ENCODE results near the gene ALK.

The ALK gene

DNA sequence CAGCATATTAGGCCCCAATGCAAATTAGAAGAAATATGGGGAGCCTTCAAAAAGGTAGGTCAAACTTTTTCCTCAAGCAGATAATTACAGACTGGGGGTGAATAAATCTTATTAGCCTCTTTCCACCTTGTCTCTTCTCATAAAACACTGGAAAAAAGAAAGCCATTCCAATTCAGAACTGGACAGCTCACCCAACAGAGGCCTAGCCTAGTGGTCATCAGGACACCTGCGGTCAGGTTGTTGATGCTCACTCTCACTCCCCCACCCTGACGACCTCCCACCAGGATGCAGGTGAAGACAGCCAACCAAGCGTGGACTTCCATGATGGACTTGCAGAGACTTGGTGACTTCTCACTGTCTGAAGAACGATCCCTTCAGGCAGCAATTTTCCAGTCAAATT lies 207.1 kb downstream of the ALK start:
- Histone ChIP-seq H3K36me3 (ENCODE audit: control insufficient read depth, insufficient read depth, low read length) (no peaks in the 10 kb centered on the region), H3K27me3 (ENCODE audit: control insufficient read depth, insufficient read depth, low read length) (no peaks in the 10 kb centered on the region), H3K4me3 (ENCODE audit: low read depth, low read length) (no peak overlapping the region), H3K27ac (ENCODE audit: low read depth, low read length) (no peak overlapping the region), H3K4me1 (ENCODE audit: control insufficient read depth, insufficient read depth, low read length) (peaks cover 21% of the 10 kb centered on the region), H3K9me3 (ENCODE audit: control insufficient read depth, insufficient read depth, low read length) (no peaks in the 10 kb centered on the region), H3K9ac (ENCODE audit: low read depth, low read length) (no peak overlapping the region)

GRCh38 chr2:29706171-29706720 lies 215.1 kb downstream of the ALK start:
- H3K27ac ChIP-seq (ENCODE audit: low read depth, low read length), result no peak overlapping the region
- H3K4me1 ChIP-seq (ENCODE audit: control insufficient read depth, insufficient read depth, low read length), result no peaks in the 10 kb centered on the region
- H3K9me3 ChIP-seq (ENCODE audit: control insufficient read depth, insufficient read depth, low read length), result no peaks in the 10 kb centered on the region
- H3K9ac ChIP-seq (ENCODE audit: low read depth, low read length), result no peak overlapping the region
- H3K27me3 ChIP-seq (ENCODE audit: control insufficient read depth, insufficient read depth, low read length), result no peaks in the 10 kb centered on the region
- no peak overlapping the region for H3K4me3 ChIP-seq (ENCODE audit: low read depth, low read length)
- no peaks in the 10 kb centered on the region for H3K36me3 ChIP-seq (ENCODE audit: control insufficient read depth, insufficient read depth, low read length)

- H3K4me1 ChIP-seq (ENCODE audit: control insufficient read depth, insufficient read depth, low read length), result no peaks in the 10 kb centered on the region
- H3K9me3 ChIP-seq (ENCODE audit: control insufficient read depth, insufficient read depth, low read length), result no peaks in the 10 kb centered on the region
- H3K27ac ChIP-seq (ENCODE audit: low read depth, low read length), result no peak overlapping the region
- no peak overlapping the region for H3K9ac ChIP-seq (ENCODE audit: low read depth, low read length)
- H3K36me3 ChIP-seq (ENCODE audit: control insufficient read depth, insufficient read depth, low read length), result no peaks in the 10 kb centered on the region
- H3K27me3 ChIP-seq (ENCODE audit: control insufficient read depth, insufficient read depth, low read length), result no peaks in the 10 kb centered on the region
- no peak overlapping the region for H3K4me3 ChIP-seq (ENCODE audit: low read depth, low read length)
Measured at GRCh38 chr2:29705616-29706015, 215.8 kb downstream of the ALK start.

DNA sequence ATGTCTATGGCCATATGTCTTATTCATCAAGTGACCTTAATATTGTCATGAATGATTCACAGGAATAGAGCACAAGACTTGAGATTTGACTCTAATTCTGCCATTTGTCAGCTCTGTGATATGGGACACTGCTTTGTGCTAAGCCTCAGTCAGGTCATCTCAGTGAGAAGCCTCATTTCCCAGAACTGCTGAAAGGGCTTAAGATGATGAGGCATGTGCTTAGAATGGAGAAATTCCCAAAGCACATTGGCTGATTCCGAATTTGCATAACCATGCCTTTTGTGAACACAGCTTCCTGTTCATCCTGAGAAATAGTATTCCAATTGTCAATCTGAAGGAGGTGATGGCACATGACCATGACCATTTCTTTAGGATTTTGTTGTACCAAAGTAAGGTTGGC lies 218.1 kb downstream of the ALK start:
- H3K4me3 ChIP-seq (ENCODE audit: low read depth, low read length), result no peak overlapping the region
- no peak overlapping the region for H3K27ac ChIP-seq (ENCODE audit: low read depth, low read length)
- no peaks in the 10 kb centered on the region for H3K36me3 ChIP-seq (ENCODE audit: control insufficient read depth, insufficient read depth, low read length)
- 0 out of 2 replicates have a peak, but pooled peaks cover 3% of the 10 kb centered on the region for H3K4me1 ChIP-seq (ENCODE audit: control insufficient read depth, insufficient read depth, low read length)
- H3K27me3 ChIP-seq (ENCODE audit: control insufficient read depth, insufficient read depth, low read length), result no peaks in the 10 kb centered on the region
- H3K9ac ChIP-seq (ENCODE audit: low read depth, low read length), result no peak overlapping the region
- H3K9me3 ChIP-seq (ENCODE audit: control insufficient read depth, insufficient read depth, low read length), result no peaks in the 10 kb centered on the region

DNA sequence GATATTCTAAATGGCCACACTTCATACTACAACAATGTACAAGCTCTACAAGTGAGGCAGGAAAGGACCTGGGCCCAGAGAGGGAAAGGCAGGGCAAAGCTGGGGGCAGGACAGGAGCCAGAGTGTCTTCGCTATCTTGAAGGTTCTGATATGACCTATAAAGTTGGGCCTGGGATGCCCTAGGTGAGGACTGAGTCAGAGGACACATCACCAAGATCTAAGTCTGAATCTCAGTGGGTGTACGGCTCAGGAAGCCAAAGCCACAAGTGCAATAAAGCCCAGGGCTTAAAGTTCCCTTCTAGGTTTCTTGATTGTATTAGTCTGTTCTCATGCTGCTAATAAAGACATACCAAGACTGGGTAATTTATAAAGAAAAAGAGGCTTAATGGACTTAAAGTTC lies 219.1 kb downstream of the ALK start:
- no peak overlapping the region for H3K4me3 ChIP-seq (ENCODE audit: low read depth, low read length)

DNA sequence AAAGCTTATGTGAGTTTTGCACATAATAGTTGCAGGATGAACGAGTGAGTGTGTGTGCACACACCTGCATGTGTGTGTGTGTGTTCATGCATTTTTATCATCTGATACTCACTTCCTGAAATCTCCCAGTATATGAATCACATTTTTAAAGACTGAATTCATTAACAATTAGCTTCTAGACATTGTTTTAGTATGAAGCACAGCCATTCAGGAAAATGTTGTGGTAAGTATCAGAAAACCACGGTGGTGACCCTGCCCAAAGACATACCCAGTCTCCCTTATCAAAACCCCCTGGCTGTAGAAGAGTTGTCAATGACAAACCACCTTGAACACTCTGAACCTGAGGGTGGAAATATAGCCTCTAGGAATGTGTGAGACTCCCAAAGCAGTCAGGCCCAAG lies 220.8 kb downstream of the ALK start:
- no peak overlapping the region for H3K9ac ChIP-seq (ENCODE audit: low read depth, low read length)
- no peaks in the 10 kb centered on the region for H3K27me3 ChIP-seq (ENCODE audit: control insufficient read depth, insufficient read depth, low read length)
- H3K9me3 ChIP-seq (ENCODE audit: control insufficient read depth, insufficient read depth, low read length), result no peaks in the 10 kb centered on the region
- H3K27ac ChIP-seq (ENCODE audit: low read depth, low read length), result no peak overlapping the region
- H3K4me1 ChIP-seq (ENCODE audit: control insufficient read depth, insufficient read depth, low read length), result 0 out of 2 replicates have a peak, but pooled peaks cover 3% of the 10 kb centered on the region
- H3K4me3 ChIP-seq (ENCODE audit: low read depth, low read length), result no peak overlapping the region
- no peaks in the 10 kb centered on the region for H3K36me3 ChIP-seq (ENCODE audit: control insufficient read depth, insufficient read depth, low read length)

More for the DNA sequence above, 219.1 kb downstream of the ALK start:
- no peak overlapping the region for H3K27ac ChIP-seq (ENCODE audit: low read depth, low read length)
- no peaks in the 10 kb centered on the region for H3K9me3 ChIP-seq (ENCODE audit: control insufficient read depth, insufficient read depth, low read length)
- 0 out of 2 replicates have a peak, but pooled peaks cover 3% of the 10 kb centered on the region for H3K4me1 ChIP-seq (ENCODE audit: control insufficient read depth, insufficient read depth, low read length)
- no peaks in the 10 kb centered on the region for H3K27me3 ChIP-seq (ENCODE audit: control insufficient read depth, insufficient read depth, low read length)
- H3K36me3 ChIP-seq (ENCODE audit: control insufficient read depth, insufficient read depth, low read length), result no peaks in the 10 kb centered on the region
- no peak overlapping the region for H3K9ac ChIP-seq (ENCODE audit: low read depth, low read length)

DNA sequence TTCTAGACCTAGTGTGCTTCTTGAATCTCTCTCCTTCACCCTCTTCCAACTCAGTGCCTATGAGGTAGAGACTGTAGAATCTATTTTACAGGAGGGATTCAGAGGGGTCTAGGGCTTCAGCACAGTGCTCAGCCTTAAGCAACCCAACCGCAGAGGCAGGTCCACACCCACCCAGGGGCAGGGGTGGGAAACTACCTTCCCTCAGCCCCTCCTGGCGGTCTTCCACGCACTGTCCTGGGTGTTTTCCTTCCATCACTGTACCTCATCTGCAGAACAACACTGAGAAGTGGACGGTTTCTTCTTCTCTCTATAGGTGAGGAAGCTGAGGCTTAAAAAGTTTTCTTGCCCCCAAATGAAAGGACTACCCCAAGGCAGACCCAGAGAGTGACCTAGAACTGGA lies 222.3 kb downstream of the ALK start:
- H3K27me3 ChIP-seq (ENCODE audit: control insufficient read depth, insufficient read depth, low read length), result no peaks in the 10 kb centered on the region
- no peaks in the 10 kb centered on the region for H3K9me3 ChIP-seq (ENCODE audit: control insufficient read depth, insufficient read depth, low read length)
- 0 out of 2 replicates have a peak, but pooled peaks cover 3% of the 10 kb centered on the region for H3K4me1 ChIP-seq (ENCODE audit: control insufficient read depth, insufficient read depth, low read length)
- no peak overlapping the region for H3K27ac ChIP-seq (ENCODE audit: low read depth, low read length)
- H3K4me3 ChIP-seq (ENCODE audit: low read depth, low read length), result no peak overlapping the region
- H3K9ac ChIP-seq (ENCODE audit: low read depth, low read length), result no peak overlapping the region
- no peaks in the 10 kb centered on the region for H3K36me3 ChIP-seq (ENCODE audit: control insufficient read depth, insufficient read depth, low read length)

DNA sequence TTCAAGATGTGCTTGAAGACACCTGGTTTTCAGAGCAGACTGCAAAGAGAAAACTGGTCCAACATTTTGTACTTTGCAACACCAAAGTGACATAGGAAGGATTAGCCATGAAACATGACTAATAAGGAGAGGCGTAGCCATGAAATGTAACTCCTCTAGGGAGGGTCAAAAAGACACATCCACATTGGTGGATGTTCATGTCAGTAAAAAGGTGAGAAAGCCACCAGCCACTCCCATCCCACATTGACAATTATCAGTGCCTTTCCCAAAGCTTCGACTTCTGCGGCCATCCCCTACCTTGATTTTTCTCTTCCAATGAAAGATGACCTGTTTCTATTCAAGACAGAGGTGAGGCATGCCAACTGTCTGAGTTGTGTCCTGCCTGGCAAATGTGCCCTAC lies 223.2 kb downstream of the ALK start:
- H3K4me3 ChIP-seq (ENCODE audit: low read depth, low read length), result no peak overlapping the region
- H3K9me3 ChIP-seq (ENCODE audit: control insufficient read depth, insufficient read depth, low read length), result no peaks in the 10 kb centered on the region
- no peaks in the 10 kb centered on the region for H3K36me3 ChIP-seq (ENCODE audit: control insufficient read depth, insufficient read depth, low read length)
- no peak overlapping the region for H3K27ac ChIP-seq (ENCODE audit: low read depth, low read length)
- 0 out of 2 replicates have a peak, but pooled peaks cover 3% of the 10 kb centered on the region for H3K4me1 ChIP-seq (ENCODE audit: control insufficient read depth, insufficient read depth, low read length)
- no peaks in the 10 kb centered on the region for H3K27me3 ChIP-seq (ENCODE audit: control insufficient read depth, insufficient read depth, low read length)
- H3K9ac ChIP-seq (ENCODE audit: low read depth, low read length), result no peak overlapping the region

DNA sequence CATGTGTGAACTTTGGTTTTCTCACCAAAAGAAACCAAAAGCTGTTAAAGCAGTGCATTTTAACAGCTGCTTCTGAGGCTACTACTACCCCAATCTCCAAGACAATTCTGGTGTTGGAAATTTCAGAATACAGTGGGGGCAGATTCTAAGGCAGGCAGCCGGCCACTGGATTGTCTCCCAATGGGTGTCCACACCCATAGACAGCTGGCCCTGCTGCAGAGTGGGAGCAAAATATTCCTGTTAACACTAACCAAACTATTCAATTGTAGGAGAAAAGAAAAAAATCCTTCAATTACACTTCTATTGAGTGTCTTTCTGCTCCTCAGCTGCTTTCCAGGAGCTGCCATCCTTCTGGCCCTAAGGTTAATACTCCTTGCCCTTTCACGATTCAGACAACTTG lies 223.7 kb downstream of the ALK start:
- no peaks in the 10 kb centered on the region for H3K36me3 ChIP-seq (ENCODE audit: control insufficient read depth, insufficient read depth, low read length)
- no peaks in the 10 kb centered on the region for H3K27me3 ChIP-seq (ENCODE audit: control insufficient read depth, insufficient read depth, low read length)
- H3K9me3 ChIP-seq (ENCODE audit: control insufficient read depth, insufficient read depth, low read length), result no peaks in the 10 kb centered on the region
- H3K9ac ChIP-seq (ENCODE audit: low read depth, low read length), result no peak overlapping the region
- H3K4me3 ChIP-seq (ENCODE audit: low read depth, low read length), result no peak overlapping the region
- no peak overlapping the region for H3K27ac ChIP-seq (ENCODE audit: low read depth, low read length)
- 0 out of 2 replicates have a peak, but pooled peaks cover 3% of the 10 kb centered on the region for H3K4me1 ChIP-seq (ENCODE audit: control insufficient read depth, insufficient read depth, low read length)

DNA sequence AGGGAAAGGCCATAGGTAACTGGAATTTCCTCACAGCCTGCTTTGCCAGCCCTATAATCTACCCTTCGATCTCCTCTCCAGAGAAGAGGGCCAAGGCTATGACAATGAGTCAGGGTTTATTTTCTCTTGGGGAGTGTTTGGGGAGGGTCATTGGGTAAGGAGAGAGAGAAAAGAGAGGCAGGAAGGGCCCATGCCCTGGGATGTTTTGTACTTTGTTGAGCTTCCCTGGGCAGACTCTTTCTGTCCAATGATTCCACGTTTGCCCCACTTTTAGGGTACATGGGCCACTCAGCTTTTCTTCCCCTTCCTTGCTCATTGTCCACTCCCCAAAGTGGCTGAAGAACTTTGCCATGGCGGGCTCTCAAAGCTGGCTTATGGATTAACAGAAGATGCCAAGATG lies 224.2 kb downstream of the ALK start:
- Histone ChIP-seq H3K9ac (ENCODE audit: low read depth, low read length) (no peak overlapping the region), H3K27me3 (ENCODE audit: control insufficient read depth, insufficient read depth, low read length) (no peaks in the 10 kb centered on the region), H3K4me1 (ENCODE audit: control insufficient read depth, insufficient read depth, low read length) (0 out of 2 replicates have a peak, but pooled peaks cover 3% of the 10 kb centered on the region), H3K4me3 (ENCODE audit: low read depth, low read length) (no peak overlapping the region), H3K27ac (ENCODE audit: low read depth, low read length) (no peak overlapping the region), H3K9me3 (ENCODE audit: control insufficient read depth, insufficient read depth, low read length) (no peaks in the 10 kb centered on the region), H3K36me3 (ENCODE audit: control insufficient read depth, insufficient read depth, low read length) (no peaks in the 10 kb centered on the region)

DNA sequence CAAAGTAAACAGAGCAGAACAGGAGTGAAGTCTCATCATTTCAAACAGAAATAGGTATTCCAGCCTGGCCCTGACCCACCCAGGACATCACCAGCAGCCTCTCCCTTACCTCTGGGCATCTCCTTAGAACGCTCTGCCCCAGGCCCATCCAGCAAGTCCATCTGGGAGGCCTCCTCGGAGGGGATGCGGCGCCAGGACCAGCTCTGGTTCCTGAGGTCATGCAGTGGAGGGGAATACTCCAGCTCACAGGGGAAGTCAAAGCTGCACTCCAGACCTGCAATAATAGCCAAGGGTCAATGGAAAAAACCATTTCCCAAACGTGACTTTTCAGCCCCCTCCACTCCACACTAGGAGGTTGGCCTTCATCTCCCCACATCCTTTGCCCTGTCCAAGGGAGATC lies 226.6 kb downstream of the ALK start:
- H3K9ac ChIP-seq (ENCODE audit: low read depth, low read length), result no peak overlapping the region
- H3K36me3 ChIP-seq (ENCODE audit: control insufficient read depth, insufficient read depth, low read length), result no peaks in the 10 kb centered on the region
- H3K9me3 ChIP-seq (ENCODE audit: control insufficient read depth, insufficient read depth, low read length), result no peaks in the 10 kb centered on the region
- no peak overlapping the region for H3K27ac ChIP-seq (ENCODE audit: low read depth, low read length)
- 0 out of 2 replicates have a peak, but pooled peaks cover 3% of the 10 kb centered on the region for H3K4me1 ChIP-seq (ENCODE audit: control insufficient read depth, insufficient read depth, low read length)
- no peak overlapping the region for H3K4me3 ChIP-seq (ENCODE audit: low read depth, low read length)
- no peaks in the 10 kb centered on the region for H3K27me3 ChIP-seq (ENCODE audit: control insufficient read depth, insufficient read depth, low read length)

Measured in HUES48 (cell line).